Ascending aorta (tissue), 2 donors: ENCODE measurements around the gene LRRC27. TPM values are rescaled to one million over a fixed set of nuclear protein-coding genes. Genes with fewer than 3 reads are reported as not detected.
"Not testable (repeated sequence)": the region's sequence is repeated elsewhere in the genome, so short reads cannot be mapped to it uniquely, and the experiment has no call there.

Experiments
- DNase-seq, 2 donors: peaks; one replicate each; pipeline ENCODE4 v3.0.0-alpha.2; 2019; ENCODE audit warnings: low spot score in 2 of 2
- H3K27ac ChIP-seq, 2 donors: fragments of 200-600 bp; sonication (generic); one replicate each; pipeline ENCODE4 v1.5.1; 2016 to 2017; ENCODE audit warnings: mild to moderate bottlenecking in 1 of 2
- H3K27me3 ChIP-seq: fragments of 200-600 bp; sonication (generic); one replicate; pipeline ENCODE4 v1.5.1; 2017
- H3K36me3 ChIP-seq, 2 donors: fragments of 200-600 bp; sonication (generic); one replicate each; pipeline ENCODE4 v1.5.1; 2016
- H3K4me1 ChIP-seq, 2 donors: fragments of 200-600 bp; sonication (generic); one replicate each; pipeline ENCODE4 v1.5.1; 2016 to 2017; ENCODE audit warnings: mild to moderate bottlenecking in 1 of 2
- H3K4me3 ChIP-seq, 2 donors: fragments of 200-600 bp; sonication (generic); one replicate each; pipeline ENCODE4 v1.5.1; 2016 to 2017; ENCODE audit warnings: mild to moderate bottlenecking in 1 of 2
- H3K9me3 ChIP-seq, 2 donors: fragments of 200-600 bp; sonication (generic); one replicate each; pipeline ENCODE4 v1.5.1; 2016
- CTCF ChIP-seq, 3 experiments: fragments of 200-600 bp in 2 of 3; fragments of 450-650 bp in 1 of 3; sonication (generic) in 2 of 3; IDR thresholded peaks; one replicate each; pipeline ENCODE4 v1.5.1; 2016 to 2019; ENCODE audit warnings: antibody characterized with exemption in 3 of 3, mild to moderate bottlenecking in 1 of 3, moderate library complexity in 1 of 3
- intact Hi-C: fragments of 100-400 bp; cut with DNase I; formaldehyde crosslinking; loops from one replicate; pipeline ENCODE4 v1.15.1; 2023
- total RNA-seq: library from RNA; depleted of rRNA; stranded (reverse); fragments of >200 nt; gene quantifications from one replicate; pipeline ENCODE4 v1.1.0, GENCODE V29; 2016

LRRC27 gene
- total RNA-seq, 1 donor from 2014 or later = 2.0 TPM

- Histone ChIP-seq H3K4me3 (no peak overlapping the region), H3K4me1 (no peaks in the 10 kb centered on the region), H3K27ac (no peak overlapping the region), H3K36me3 (no peaks in the 10 kb centered on the region), H3K9me3 (peaks cover 0 to 5% of the 10 kb centered on the region in 2 donors), H3K27me3 (no peaks in the 10 kb centered on the region)
- intact Hi-C loops = no loop called here
- DNase-seq = no peak
- TF ChIP-seq CTCF (IDR thresholded peaks at IDR 0.05) = no peak
Observed at GRCh38 chr10:132291826-132292225, 40.2 kb upstream of the LRRC27 start.

GRCh38 chr10:132292287-132293200, 39.4 kb upstream of the LRRC27 start:
- TF ChIP-seq CTCF (IDR thresholded peaks at IDR 0.05) = no peak
- no peak overlapping the region for H3K27ac ChIP-seq

GRCh38 chr10:132293201-132293812, 38.7 kb upstream of the LRRC27 start:
- H3K27ac ChIP-seq = no peak overlapping the region
- peaks cover 0 to 5% of the 10 kb centered on the region in 2 donors for H3K9me3 ChIP-seq
- peak in 1 of 2 donors; percentile 50 for DNase-seq
- no peaks in the 10 kb centered on the region for H3K4me1 ChIP-seq
- H3K36me3 ChIP-seq = no peaks in the 10 kb centered on the region
- no peak for TF ChIP-seq CTCF (IDR thresholded peaks at IDR 0.05)
- H3K27me3 ChIP-seq = no peaks in the 10 kb centered on the region
- intact Hi-C loops = no loop called here
- H3K4me3 ChIP-seq = no peak overlapping the region

More at GRCh38 chr10:132292287-132293200, 39.4 kb upstream of the LRRC27 start:
- no peaks in the 10 kb centered on the region for H3K4me1 ChIP-seq
- no peaks in the 10 kb centered on the region for H3K36me3 ChIP-seq
- DNase-seq = peak in 1 of 2 donors; percentile 35
- H3K4me3 ChIP-seq = no peak overlapping the region
- no peaks in the 10 kb centered on the region for H3K27me3 ChIP-seq
- H3K9me3 ChIP-seq = peaks cover 0 to 5% of the 10 kb centered on the region in 2 donors
- intact Hi-C loops = no loop called here

- DNase-seq = peak in 1 of 2 donors; percentile 53
- peaks cover 0 to 5% of the 10 kb centered on the region in 2 donors for H3K9me3 ChIP-seq
- H3K36me3 ChIP-seq = no peaks in the 10 kb centered on the region
- no peaks in the 10 kb centered on the region for H3K27me3 ChIP-seq
- no peak for TF ChIP-seq CTCF (IDR thresholded peaks at IDR 0.05)
- H3K4me1 ChIP-seq = no peaks in the 10 kb centered on the region
- no peak overlapping the region for H3K4me3 ChIP-seq
- intact Hi-C loops = no loop called here
- H3K27ac ChIP-seq = no peak overlapping the region
Observed at GRCh38 chr10:132293813-132294520, 38.0 kb upstream of the LRRC27 start.

- Histone ChIP-seq H3K27me3 (no peaks in the 10 kb centered on the region), H3K36me3 (no peaks in the 10 kb centered on the region), H3K4me1 (no peaks in the 10 kb centered on the region), H3K4me3 (no peak overlapping the region), H3K9me3 (peaks cover 0 to under 1% of the 10 kb centered on the region in 2 donors), H3K27ac (no peak overlapping the region)
- intact Hi-C loops = no loop called here
- no peak for TF ChIP-seq CTCF (IDR thresholded peaks at IDR 0.05)
- peak in 1 of 2 donors; percentile 45 for DNase-seq
Observed at GRCh38 chr10:132294561-132295318, 37.3 kb upstream of the LRRC27 start.

GRCh38 chr10:132295481-132295880, 36.5 kb upstream of the LRRC27 start:
- H3K4me3 ChIP-seq, intact Hi-C loops, H3K27ac ChIP-seq, H3K4me1 ChIP-seq, H3K27me3 ChIP-seq, H3K36me3 ChIP-seq, H3K9me3 ChIP-seq: not testable (repeated sequence)
- DNase-seq = peak in 1 of 2 donors; percentile 30
